Ishikawa (cell line): ENCODE results near the gene IPPK.

Experiments used
- CEBPB ChIP-seq: IDR thresholded peaks from 2 replicates; pipeline ENCODE4 v1.6.1; 2012
- CREB1 ChIP-seq: IDR thresholded peaks from 2 replicates; pipeline ENCODE4 v1.6.1; 2012; ENCODE audit warnings: low read depth
- EGR1 ChIP-seq: IDR thresholded peaks from 2 replicates; pipeline ENCODE4 v1.6.1; 2012
- EP300 ChIP-seq: IDR thresholded peaks from 2 replicates; pipeline ENCODE4 v1.6.1; 2012; ENCODE audit warnings: borderline replicate concordance
- FOXM1 ChIP-seq: IDR thresholded peaks from 2 replicates; pipeline ENCODE4 v1.6.1; 2012; ENCODE audit warnings: low read depth, borderline replicate concordance
- NFIC ChIP-seq: IDR thresholded peaks from 2 replicates; pipeline ENCODE4 v1.6.1; 2012
- RAD21 ChIP-seq: IDR thresholded peaks from 2 replicates; pipeline ENCODE4 v1.6.1; 2012; ENCODE audit warnings: low read depth
- TAF1 ChIP-seq: IDR thresholded peaks from 2 replicates; pipeline ENCODE4 v1.6.1; 2012; ENCODE audit warnings: low read depth, mild to moderate bottlenecking
- TCF12 ChIP-seq: IDR thresholded peaks from 2 replicates; pipeline ENCODE4 v1.6.1; 2012; ENCODE audit warnings: low read depth
- TEAD4 ChIP-seq: IDR thresholded peaks from 2 replicates; pipeline ENCODE4 v1.6.1; 2012
- YY1 ChIP-seq: IDR thresholded peaks from 2 replicates; pipeline ENCODE4 v1.6.1; 2012; ENCODE audit warnings: low read depth
- ZBTB7A ChIP-seq: IDR thresholded peaks from 2 replicates; pipeline ENCODE4 v1.6.1; 2012; ENCODE audit warnings: low read depth
- TF ChIP-seq, protein P1 (sequence below): IDR thresholded peaks from 2 replicates; pipeline ENCODE4 v1.6.1; 2012
- TF ChIP-seq, protein P2 (sequence below): IDR thresholded peaks from 2 replicates; pipeline ENCODE4 v1.6.1; 2012; ENCODE audit warnings: low read depth, mild to moderate bottlenecking
- TF ChIP-seq, protein P3 (sequence below): IDR thresholded peaks from 2 replicates; pipeline ENCODE4 v1.6.1; 2012

IPPK gene

DNA sequence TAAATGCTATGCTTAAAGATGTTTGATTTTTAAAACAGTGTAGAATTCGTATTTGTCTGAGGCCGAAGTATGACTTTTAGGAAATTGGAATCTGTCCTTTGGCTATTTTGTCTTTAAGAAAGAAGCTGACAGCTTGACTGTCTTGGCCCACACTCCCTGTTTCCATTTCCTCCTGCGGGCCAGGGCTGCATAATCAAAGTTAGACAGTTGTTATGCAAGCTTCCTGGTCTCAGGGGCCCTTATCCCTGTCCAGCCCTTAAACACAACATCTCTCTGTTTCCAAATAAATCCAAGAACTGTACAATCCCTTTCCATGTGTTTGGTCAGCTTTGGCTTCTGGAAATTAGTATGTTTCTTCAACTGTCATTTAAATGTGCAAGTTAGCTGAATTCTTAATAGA lies 79.6 kb downstream of the IPPK start:
- TF ChIP-seq CEBPB (no peak), RAD21 (no peak), CREB1 (no peak), NFIC (no peak), ZBTB7A (no peak), FOXM1 (no peak)
- TF ChIP-seq, protein P1, sequence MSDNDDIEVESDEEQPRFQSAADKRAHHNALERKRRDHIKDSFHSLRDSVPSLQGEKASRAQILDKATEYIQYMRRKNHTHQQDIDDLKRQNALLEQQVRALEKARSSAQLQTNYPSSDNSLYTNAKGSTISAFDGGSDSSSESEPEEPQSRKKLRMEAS: no peak

DNA sequence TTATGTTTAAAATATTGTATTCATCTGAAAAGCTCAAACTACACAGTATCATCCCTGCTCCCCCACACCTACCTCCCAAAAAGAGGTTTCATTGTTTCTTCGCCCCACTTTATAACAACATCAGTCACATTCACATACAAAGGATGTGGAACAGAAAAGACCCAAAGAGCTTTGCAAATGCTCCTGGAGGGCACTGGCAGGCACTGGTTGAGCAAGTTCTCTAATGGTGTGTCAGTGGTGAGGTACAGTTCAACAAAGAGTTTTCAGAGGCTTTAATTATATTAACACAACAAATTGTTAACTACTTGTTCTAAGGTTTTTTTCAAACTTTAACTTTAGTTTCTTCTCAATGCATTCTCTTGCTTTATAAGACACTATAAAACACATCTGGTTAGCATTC lies 80.0 kb downstream of the IPPK start:
- no peak for TF ChIP-seq TAF1
- TF ChIP-seq TCF12: no peak
- TF ChIP-seq RAD21: no peak
- no peak for TF ChIP-seq EGR1
- no peak for TF ChIP-seq NFIC
- TF ChIP-seq, protein P2, sequence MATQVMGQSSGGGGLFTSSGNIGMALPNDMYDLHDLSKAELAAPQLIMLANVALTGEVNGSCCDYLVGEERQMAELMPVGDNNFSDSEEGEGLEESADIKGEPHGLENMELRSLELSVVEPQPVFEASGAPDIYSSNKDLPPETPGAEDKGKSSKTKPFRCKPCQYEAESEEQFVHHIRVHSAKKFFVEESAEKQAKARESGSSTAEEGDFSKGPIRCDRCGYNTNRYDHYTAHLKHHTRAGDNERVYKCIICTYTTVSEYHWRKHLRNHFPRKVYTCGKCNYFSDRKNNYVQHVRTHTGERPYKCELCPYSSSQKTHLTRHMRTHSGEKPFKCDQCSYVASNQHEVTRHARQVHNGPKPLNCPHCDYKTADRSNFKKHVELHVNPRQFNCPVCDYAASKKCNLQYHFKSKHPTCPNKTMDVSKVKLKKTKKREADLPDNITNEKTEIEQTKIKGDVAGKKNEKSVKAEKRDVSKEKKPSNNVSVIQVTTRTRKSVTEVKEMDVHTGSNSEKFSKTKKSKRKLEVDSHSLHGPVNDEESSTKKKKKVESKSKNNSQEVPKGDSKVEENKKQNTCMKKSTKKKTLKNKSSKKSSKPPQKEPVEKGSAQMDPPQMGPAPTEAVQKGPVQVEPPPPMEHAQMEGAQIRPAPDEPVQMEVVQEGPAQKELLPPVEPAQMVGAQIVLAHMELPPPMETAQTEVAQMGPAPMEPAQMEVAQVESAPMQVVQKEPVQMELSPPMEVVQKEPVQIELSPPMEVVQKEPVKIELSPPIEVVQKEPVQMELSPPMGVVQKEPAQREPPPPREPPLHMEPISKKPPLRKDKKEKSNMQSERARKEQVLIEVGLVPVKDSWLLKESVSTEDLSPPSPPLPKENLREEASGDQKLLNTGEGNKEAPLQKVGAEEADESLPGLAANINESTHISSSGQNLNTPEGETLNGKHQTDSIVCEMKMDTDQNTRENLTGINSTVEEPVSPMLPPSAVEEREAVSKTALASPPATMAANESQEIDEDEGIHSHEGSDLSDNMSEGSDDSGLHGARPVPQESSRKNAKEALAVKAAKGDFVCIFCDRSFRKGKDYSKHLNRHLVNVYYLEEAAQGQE: no peak
- no peak for TF ChIP-seq TEAD4
- TF ChIP-seq FOXM1: no peak
- no peak for TF ChIP-seq YY1
- TF ChIP-seq CREB1: no peak
- no peak for TF ChIP-seq CEBPB
- TF ChIP-seq, protein P1: no peak
- TF ChIP-seq, protein P3, sequence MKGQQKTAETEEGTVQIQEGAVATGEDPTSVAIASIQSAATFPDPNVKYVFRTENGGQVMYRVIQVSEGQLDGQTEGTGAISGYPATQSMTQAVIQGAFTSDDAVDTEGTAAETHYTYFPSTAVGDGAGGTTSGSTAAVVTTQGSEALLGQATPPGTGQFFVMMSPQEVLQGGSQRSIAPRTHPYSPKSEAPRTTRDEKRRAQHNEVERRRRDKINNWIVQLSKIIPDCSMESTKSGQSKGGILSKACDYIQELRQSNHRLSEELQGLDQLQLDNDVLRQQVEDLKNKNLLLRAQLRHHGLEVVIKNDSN: no peak
- no peak for TF ChIP-seq ZBTB7A
- TF ChIP-seq EP300: no peak

DNA sequence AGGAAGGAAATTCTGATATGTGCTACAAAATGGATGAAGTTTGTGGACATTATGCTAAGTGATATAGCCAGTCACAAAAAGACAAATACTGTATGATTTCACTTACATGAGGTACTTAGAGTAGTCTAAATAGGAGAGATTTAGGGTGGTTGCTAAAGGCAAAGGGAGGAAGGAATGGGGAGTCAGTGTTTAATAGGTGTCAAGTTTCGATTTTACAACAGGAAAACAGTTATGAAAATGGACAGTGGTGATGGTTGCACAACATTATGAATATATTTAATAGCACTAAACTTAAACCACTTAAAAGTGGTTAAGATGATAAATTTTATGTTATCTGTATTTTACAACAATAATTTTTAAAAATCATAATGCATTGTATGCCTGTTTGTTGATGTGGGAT lies 93.8 kb downstream of the IPPK start:
- TF ChIP-seq ZBTB7A (no peak), TAF1 (no peak), TEAD4 (no peak), CEBPB (no peak)

DNA sequence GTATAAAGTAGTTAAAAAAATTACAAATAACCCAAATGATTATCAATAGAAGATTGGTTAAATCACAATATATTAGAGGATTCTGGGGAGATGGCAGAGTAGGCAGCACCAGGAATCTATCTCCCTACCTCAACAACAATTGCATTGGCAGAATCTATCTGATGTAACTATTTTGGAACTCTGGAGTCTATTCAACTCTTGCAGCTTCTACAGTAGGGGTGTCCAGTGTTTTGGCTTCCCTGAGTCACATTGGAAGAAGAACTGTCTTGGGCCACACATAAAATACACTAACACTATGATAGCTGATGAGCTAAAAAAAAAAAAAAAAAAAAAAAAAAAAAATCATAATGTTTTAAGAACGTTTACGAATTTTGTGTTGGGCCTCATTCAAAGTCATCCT lies 104.9 kb downstream of the IPPK start:
- TF ChIP-seq NFIC (no peak), CEBPB (no peak), ZBTB7A (no peak), TAF1 (no peak), TEAD4 (no peak), RAD21 (no peak), FOXM1 (no peak), EP300 (no peak), EGR1 (no peak), TCF12 (no peak), CREB1 (no peak)
- TF ChIP-seq, protein P2: no peak
- TF ChIP-seq, protein P3: no peak
- TF ChIP-seq, protein P1: no peak

DNA sequence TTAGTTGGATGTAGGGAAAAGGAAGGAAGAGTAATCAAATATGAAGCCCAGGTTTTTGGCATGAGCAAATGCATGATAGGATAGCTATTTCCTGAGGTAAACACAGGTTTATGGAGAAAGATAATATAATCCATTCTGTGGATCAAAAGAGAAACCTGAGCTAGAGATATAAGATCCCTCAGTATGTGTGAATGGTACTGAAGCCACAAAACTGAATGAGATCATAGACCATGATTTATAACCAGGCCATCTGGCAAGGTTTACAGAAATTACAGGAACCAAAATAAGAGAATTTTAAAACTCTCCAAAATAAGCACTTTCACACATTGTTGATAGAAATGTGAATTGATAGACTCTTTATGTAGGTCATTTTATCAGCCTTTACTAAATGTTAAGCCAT lies 105.4 kb downstream of the IPPK start:
- TF ChIP-seq, protein P3: no peak
- no peak for TF ChIP-seq FOXM1
- TF ChIP-seq TEAD4: no peak
- no peak for TF ChIP-seq CEBPB
- no peak for TF ChIP-seq TCF12
- TF ChIP-seq ZBTB7A: no peak
- TF ChIP-seq RAD21: no peak
- TF ChIP-seq, protein P1: no peak
- no peak for TF ChIP-seq CREB1
- TF ChIP-seq TAF1: no peak
- TF ChIP-seq, protein P2: no peak
- TF ChIP-seq NFIC: no peak
- no peak for TF ChIP-seq EP300
- no peak for TF ChIP-seq EGR1
- TF ChIP-seq YY1: no peak
